Mesendoderm (in vitro differentiated cells): ENCODE measurements around the gene UMOD.

Source experiments
- DNase-seq: peaks from one replicate; pipeline ENCODE4 v3.0.0; 2013
- H2AK5ac ChIP-seq: 2 replicates; pipeline ENCODE4 v1.6.1; 2013; ENCODE audit warnings: low read length, inconsistent platforms
- H2BK120ac ChIP-seq: 2 replicates; pipeline ENCODE4 v1.6.1; 2013; ENCODE audit warnings: low read depth, mild to moderate bottlenecking, low read length, moderate library complexity, mixed read lengths
- H2BK15ac ChIP-seq: replicated peaks from 2 replicates; pipeline ENCODE4 v1.6.1; 2013; ENCODE audit warnings: low read depth, mild to moderate bottlenecking, moderate library complexity
- H2BK5ac ChIP-seq: 2 replicates; pipeline ENCODE4 v1.6.1; 2013; ENCODE audit warnings: low read length, inconsistent platforms
- H3K18ac ChIP-seq: 2 replicates; pipeline ENCODE4 v1.6.1; 2013; ENCODE audit warnings: mild to moderate bottlenecking, low read length, mixed read lengths
- H3K23ac ChIP-seq: one replicate; pipeline ENCODE4 v1.6.1; 2013; ENCODE audit warnings: low read length
- H3K27ac ChIP-seq: 2 replicates; pipeline ENCODE4 v1.5.1; 2013; ENCODE audit warnings: low read depth, mild to moderate bottlenecking, inconsistent platforms, low read length, moderate library complexity
- H3K27me3 ChIP-seq: 2 replicates; pipeline ENCODE4 v1.6.1; 2013; ENCODE audit warnings: low read length, control low read depth, mild to moderate bottlenecking, inconsistent platforms; ENCODE audit not compliant: insufficient read depth, poor library complexity
- H3K36me3 ChIP-seq: 2 replicates; pipeline ENCODE4 v1.6.1; 2013; ENCODE audit warnings: low read length, inconsistent platforms; ENCODE audit not compliant: control insufficient read depth, insufficient read depth
- H3K4ac ChIP-seq: one replicate; pipeline ENCODE4 v1.6.1; 2013; ENCODE audit warnings: low read depth, mild to moderate bottlenecking, low read length, moderate library complexity
- H3K4me1 ChIP-seq: 2 replicates; pipeline ENCODE4 v1.6.1; 2013; ENCODE audit warnings: low read depth, low read length, inconsistent platforms; ENCODE audit not compliant: control insufficient read depth
- H3K4me2 ChIP-seq: 2 replicates; pipeline ENCODE4 v1.6.1; 2013; ENCODE audit warnings: low read length
- H3K4me3 ChIP-seq: 2 replicates; pipeline ENCODE4 v1.5.1; 2013; ENCODE audit warnings: mild to moderate bottlenecking, low read length
- H3K56ac ChIP-seq: one replicate; pipeline ENCODE4 v1.6.1; 2013; ENCODE audit warnings: low read length
- H3K79me1 ChIP-seq: 2 replicates; pipeline ENCODE4 v1.6.1; 2013; ENCODE audit warnings: low read length, inconsistent platforms
- H3K79me2 ChIP-seq: 2 replicates; pipeline ENCODE4 v1.6.1; 2013; ENCODE audit warnings: mild to moderate bottlenecking, low read length; ENCODE audit not compliant: control insufficient read depth, insufficient read depth
- H3K9ac ChIP-seq: 2 replicates; pipeline ENCODE4 v1.6.1; 2013; ENCODE audit warnings: low read length, inconsistent platforms
- H4K5ac ChIP-seq: one replicate; pipeline ENCODE4 v1.6.1; 2013; ENCODE audit warnings: low read length
- H4K8ac ChIP-seq: one replicate; pipeline ENCODE4 v1.6.1; 2013; ENCODE audit warnings: low read depth, mild to moderate bottlenecking, control low read depth, low read length, moderate library complexity
- WGBS: extraction: QIAGEN DNeasy Blood & Tissue Kit; methylation state at CpG from one replicate; pipeline ENCODE4 v1.1.7; 2013; ENCODE audit warnings: low lambda C conversion rate, missing lambda C conversion rate; ENCODE audit not compliant: insufficient coverage; ENCODE audit errors: extremely low coverage; 5-methylcytosine and 5-hydroxymethylcytosine counted together

Gene UMOD

DNA sequence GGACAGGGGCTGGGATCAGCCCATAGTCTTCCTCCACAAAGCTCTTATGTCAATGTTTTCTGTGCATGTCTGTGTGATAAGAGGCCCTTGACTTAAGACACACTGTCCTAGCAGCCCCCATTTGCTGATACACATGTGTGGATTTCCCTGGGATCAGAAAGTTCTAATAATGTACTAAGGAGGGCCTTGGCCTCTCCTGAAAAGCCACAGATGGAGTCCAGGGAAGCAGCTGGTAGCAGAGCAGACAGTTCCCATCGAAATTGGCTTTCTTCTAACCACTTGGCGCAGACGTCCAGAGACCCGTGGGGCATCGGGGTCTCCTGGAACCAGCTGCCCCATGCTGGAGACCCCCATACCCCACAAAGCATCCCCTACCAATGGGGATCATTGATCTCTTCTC, 20.9 kb downstream of the UMOD start:
- Histone ChIP-seq H3K4ac (no peak overlapping the region), H2BK15ac (no peak overlapping the region), H3K18ac (no peak overlapping the region), H3K56ac (no peak overlapping the region), H3K79me1 (no peaks in the 10 kb centered on the region), H2AK5ac (no peak overlapping the region), H2BK5ac (no peak overlapping the region), H3K27me3 (no peaks in the 10 kb centered on the region), H3K4me1 (no peaks in the 10 kb centered on the region), H4K5ac (no peak overlapping the region), H3K79me2 (no peaks in the 10 kb centered on the region), H4K8ac (no peak overlapping the region), H3K9ac (no peak overlapping the region), H3K23ac (no peak overlapping the region), H2BK120ac (no peak overlapping the region), H3K4me3 (no peak overlapping the region), H3K27ac (no peak overlapping the region), H3K36me3 (no peaks in the 10 kb centered on the region), H3K4me2 (no peak overlapping the region)
- no peak for DNase-seq
- no CpG with 5 or more reads among the region's 5 CpGs for WGBS

- no peak overlapping the region for H3K4me2 ChIP-seq
- no peak overlapping the region for H3K9ac ChIP-seq
- no peaks in the 10 kb centered on the region for H3K27me3 ChIP-seq
- no peak overlapping the region for H2BK120ac ChIP-seq
- no peaks in the 10 kb centered on the region for H3K4me1 ChIP-seq
- no peak overlapping the region for H3K4me3 ChIP-seq
- H3K36me3 ChIP-seq, result no peaks in the 10 kb centered on the region
- H2AK5ac ChIP-seq, result no peak overlapping the region
- no peak overlapping the region for H3K23ac ChIP-seq
- no peak for DNase-seq
- no peak overlapping the region for H3K18ac ChIP-seq
- no peaks in the 10 kb centered on the region for H3K79me1 ChIP-seq
- H3K79me2 ChIP-seq, result no peaks in the 10 kb centered on the region
- H4K5ac ChIP-seq, result no peak overlapping the region
- H2BK15ac ChIP-seq, result no peak overlapping the region
- no peak overlapping the region for H3K4ac ChIP-seq
- no peak overlapping the region for H4K8ac ChIP-seq
- H2BK5ac ChIP-seq, result no peak overlapping the region
- H3K56ac ChIP-seq, result no peak overlapping the region
- WGBS, result 91% methylated on average over 1 of the region's 5 CpGs
- no peak overlapping the region for H3K27ac ChIP-seq
Observed at GRCh38 chr16:20329392-20330138, 22.9 kb downstream of the UMOD start.

DNA sequence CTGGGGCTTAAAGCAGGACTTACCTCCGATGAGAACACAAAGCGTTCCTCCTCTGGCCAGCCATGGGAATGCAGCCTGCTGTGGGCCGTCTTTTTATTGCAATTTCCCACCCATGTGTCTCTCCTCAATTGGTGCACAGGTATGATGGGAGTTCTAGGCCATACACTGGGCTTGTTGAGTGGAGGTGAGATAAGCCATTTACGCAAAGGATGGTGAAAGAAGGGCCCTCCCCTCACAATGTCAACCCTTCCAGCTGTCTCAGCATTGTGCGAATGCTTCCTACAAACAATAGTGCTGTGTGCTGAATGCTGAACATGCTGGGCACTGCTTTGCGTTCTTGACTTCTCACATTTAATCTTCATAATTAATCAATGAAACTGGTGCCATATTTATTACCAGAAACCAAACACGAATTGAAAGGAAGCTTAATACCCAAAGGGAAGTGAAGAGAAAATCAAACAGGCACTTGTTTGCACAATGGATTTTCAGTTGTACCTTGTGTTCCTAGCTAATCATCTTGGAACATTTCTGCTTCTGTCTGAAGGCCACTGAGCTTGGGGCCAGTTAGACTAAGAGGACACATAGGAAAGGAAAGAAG, 25.0 kb downstream of the UMOD start, which contains the start of gene GP2:
Gene GP2, minus strand, starts transcription at position 70 of the 598 bp plus-strand sequence. CDS start 1,082 bp downstream, outside the sequence.
- Histone ChIP-seq H3K4ac (no peak within 1 kb of the TSS), H3K27ac (no peak within 1 kb of the TSS), H3K36me3 (no peaks in the 10 kb centered on the region), H3K23ac (no peak within 1 kb of the TSS), H4K8ac (no peak within 1 kb of the TSS), H2BK15ac (no peak within 1 kb of the TSS), H3K4me3 (no peak within 1 kb of the TSS), H3K27me3 (no peaks in the 10 kb centered on the region), H3K18ac (no peak within 1 kb of the TSS), H3K4me1 (no peaks in the 10 kb centered on the region), H3K79me2 (no peaks in the 10 kb centered on the region), H4K5ac (no peak within 1 kb of the TSS), H2BK5ac (no peak within 1 kb of the TSS), H3K56ac (no peak within 1 kb of the TSS), H3K79me1 (no peaks in the 10 kb centered on the region), H2BK120ac (no peak within 1 kb of the TSS), H3K4me2 (no peak within 1 kb of the TSS), H2AK5ac (no peak within 1 kb of the TSS), H3K9ac (no peak within 1 kb of the TSS)
- DNase-seq, result peak; percentile 42
- WGBS, result no CpG with 5 or more reads among the region's 7 CpGs

DNA sequence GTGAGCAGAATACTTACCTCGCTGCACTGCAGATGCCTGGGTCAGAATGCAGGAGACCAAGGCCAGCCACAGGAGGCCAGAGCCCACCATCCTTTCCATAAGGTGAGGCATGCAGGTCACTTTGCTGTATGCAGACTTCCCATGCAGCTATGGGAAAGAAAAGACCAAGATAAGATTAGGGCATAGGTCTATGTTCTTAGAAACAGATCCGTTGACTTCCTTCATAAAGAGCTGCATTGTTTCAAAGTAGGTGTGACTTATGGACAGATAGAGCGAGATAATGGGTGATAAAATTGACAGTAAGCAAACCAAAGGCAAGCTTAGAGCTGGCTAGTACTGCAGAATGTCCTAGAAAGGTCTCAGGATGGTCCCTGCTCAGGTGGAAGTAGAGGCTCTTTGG, 26.2 kb downstream of the UMOD start:
- H3K9ac ChIP-seq, result no peak overlapping the region
- H2BK5ac ChIP-seq, result no peak overlapping the region
- no peaks in the 10 kb centered on the region for H3K79me2 ChIP-seq
- H4K8ac ChIP-seq, result no peak overlapping the region
- no peak overlapping the region for H3K18ac ChIP-seq
- no peaks in the 10 kb centered on the region for H3K36me3 ChIP-seq
- H3K4me3 ChIP-seq, result no peak overlapping the region
- peak; percentile 84 for DNase-seq
- no peak overlapping the region for H3K4ac ChIP-seq
- H2BK120ac ChIP-seq, result no peak overlapping the region
- H3K56ac ChIP-seq, result no peak overlapping the region
- no peaks in the 10 kb centered on the region for H3K4me1 ChIP-seq
- no peak overlapping the region for H2AK5ac ChIP-seq
- no peaks in the 10 kb centered on the region for H3K79me1 ChIP-seq
- no CpG with 5 or more reads among the region's 3 CpGs for WGBS
- no peak overlapping the region for H2BK15ac ChIP-seq
- H3K27me3 ChIP-seq, result no peaks in the 10 kb centered on the region
- H4K5ac ChIP-seq, result no peak overlapping the region
- H3K23ac ChIP-seq, result no peak overlapping the region
- H3K4me2 ChIP-seq, result no peak overlapping the region
- no peak overlapping the region for H3K27ac ChIP-seq

DNA sequence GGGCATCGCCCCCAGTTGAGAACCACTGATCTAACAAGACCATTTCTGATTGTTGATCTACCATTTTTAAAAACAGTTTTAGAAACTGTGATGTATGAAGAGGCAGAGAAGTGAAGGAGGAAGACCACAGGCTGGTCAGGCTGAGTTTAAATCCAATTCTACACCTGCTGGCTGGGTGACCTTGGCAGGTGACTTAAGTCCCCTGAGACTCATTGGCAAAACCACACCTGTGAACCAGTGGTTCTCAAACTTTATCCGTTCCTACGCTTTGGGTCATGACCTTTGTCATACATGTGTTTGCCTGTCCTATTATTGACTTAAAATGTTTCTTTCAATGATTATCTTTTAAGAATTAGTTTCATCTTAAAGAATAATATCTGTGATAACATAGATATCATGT, 27.5 kb downstream of the UMOD start:
- no peak for DNase-seq
- no peak overlapping the region for H2BK120ac ChIP-seq
- H3K18ac ChIP-seq, result no peak overlapping the region
- no peak overlapping the region for H2BK5ac ChIP-seq
- no peak overlapping the region for H3K23ac ChIP-seq
- no peaks in the 10 kb centered on the region for H3K27me3 ChIP-seq
- H3K9ac ChIP-seq, result no peak overlapping the region
- H2BK15ac ChIP-seq, result no peak overlapping the region
- H3K4me1 ChIP-seq, result no peaks in the 10 kb centered on the region
- H4K8ac ChIP-seq, result no peak overlapping the region
- no peaks in the 10 kb centered on the region for H3K36me3 ChIP-seq
- no peak overlapping the region for H4K5ac ChIP-seq
- no peak overlapping the region for H3K4me2 ChIP-seq
- no peak overlapping the region for H3K27ac ChIP-seq
- H3K4ac ChIP-seq, result no peak overlapping the region
- H3K56ac ChIP-seq, result no peak overlapping the region
- no peaks in the 10 kb centered on the region for H3K79me2 ChIP-seq
- no peaks in the 10 kb centered on the region for H3K79me1 ChIP-seq
- H3K4me3 ChIP-seq, result no peak overlapping the region
- H2AK5ac ChIP-seq, result no peak overlapping the region
- WGBS, result no CpG with 5 or more reads among the region's 3 CpGs
